GM21737 (cell line): Measurements from ENCODE around the gene GAS7.
"Not testable (repeated sequence)": the region's sequence is repeated elsewhere in the genome, so short reads cannot be mapped to it uniquely, and the experiment has no call there.

Experiments used
- ATAC-seq: cut with Tn5 transposase; IDR thresholded peaks from one replicate; pipeline ENCODE4 v1.9.1; 2021; ENCODE audit warnings: mild to moderate bottlenecking, moderate library complexity; ENCODE audit not compliant: unreplicated experiment

The GAS7 gene

GRCh38 chr17:9924735-9925191 is 273.6 kb downstream of the GAS7 start:
- ATAC-seq = no peak

- no peak for ATAC-seq
These were observed 276.2 kb downstream of the GAS7 start for GRCh38 chr17:9922012-9922848.

DNA sequence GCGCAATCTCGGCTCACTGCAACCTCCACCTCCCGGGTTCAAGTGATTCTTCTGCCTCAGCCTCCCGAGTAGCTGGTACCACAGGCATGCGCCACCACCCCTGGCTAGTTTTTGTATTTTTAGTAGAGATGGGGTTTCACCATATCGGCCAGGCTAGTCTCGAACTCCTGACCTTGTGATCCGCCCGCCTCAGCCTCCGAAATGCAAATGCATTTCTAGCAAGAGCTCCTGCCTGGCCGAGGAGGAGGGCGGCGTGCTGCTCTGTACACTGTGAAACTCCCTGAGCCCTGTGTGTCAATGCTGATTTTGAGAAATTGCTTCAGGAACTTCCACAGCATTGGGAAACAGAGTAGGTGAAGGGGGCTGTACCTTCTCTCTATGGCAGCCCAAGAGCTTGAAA is 277.2 kb downstream of the GAS7 start:
- not testable (repeated sequence) for ATAC-seq

DNA sequence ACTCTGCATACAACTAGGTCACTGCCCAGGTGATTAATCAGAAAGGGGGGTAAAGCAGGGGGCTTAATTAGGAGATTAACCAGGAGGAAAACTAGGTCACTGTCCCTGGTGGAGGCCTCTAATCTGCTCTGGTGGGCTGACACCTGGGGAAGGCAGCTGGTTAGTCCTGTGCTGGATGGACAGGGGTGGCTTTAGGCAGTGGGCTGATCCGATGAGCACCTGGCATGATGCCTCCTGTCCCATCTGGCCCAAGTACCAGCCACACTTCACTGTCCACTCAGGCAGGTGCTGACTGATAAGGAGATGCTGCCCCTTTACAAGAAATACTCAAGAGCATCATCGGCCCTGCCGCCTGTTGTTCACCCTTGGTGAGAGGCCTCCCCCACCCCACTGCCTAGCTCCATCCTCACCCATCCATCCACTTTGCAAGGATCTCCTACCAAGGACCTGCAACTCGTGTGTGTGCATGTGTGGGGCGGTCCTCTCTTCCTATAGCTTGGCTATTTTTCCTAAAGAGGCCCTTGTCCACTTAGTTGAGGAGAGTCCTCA is 279.5 kb downstream of the GAS7 start:
- no peak for ATAC-seq

GRCh38 chr17:9918352-9918751 is 280.1 kb downstream of the GAS7 start:
- no peak for ATAC-seq

DNA sequence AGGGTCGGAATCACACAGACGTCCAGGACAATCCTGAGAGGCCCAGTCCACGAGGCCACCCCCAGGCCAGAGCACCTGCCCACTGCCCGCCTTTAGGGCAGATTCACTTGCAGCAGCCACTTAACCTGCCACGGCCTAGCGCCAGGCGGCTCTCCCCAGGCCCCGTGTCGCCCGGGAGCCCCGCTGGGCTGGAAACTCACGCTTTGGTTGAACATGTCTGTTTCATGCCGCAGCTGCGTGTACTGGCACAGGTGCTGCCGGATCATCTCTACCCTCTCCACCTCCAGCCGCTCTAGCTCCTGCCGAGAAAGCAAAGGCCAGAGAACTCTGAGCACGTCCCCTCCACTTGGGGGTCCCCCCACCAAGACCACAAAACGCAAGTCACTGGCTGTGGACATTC is 280.6 kb downstream of the GAS7 start:
- no peak for ATAC-seq

GRCh38 chr17:9917131-9917530 is 281.3 kb downstream of the GAS7 start:
- no peak for ATAC-seq

DNA sequence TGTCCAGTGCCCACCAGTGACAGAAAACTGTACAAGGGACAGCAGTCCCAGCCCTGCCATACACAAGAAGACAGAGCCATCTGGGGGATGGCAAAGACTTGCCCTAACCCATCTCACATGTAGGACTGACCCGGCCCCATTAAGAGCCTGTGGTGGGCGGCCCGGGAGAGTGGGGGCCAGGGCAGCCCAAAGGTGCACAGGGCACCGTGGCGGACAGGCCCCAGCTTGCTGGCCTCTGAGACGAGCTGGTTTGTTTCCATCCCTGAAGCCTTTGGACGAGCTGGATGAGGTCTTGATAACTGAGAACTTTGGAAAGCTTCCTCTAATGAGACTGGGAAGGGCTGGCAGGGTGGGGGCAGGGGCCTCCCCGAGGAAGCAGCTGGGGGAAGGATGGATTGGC is 282.3 kb downstream of the GAS7 start:
- ATAC-seq = no peak

- ATAC-seq = no peak
These were observed 284.9 kb downstream of the GAS7 start for GRCh38 chr17:9913476-9913875.

GRCh38 chr17:9912121-9913099 is 286.0 kb downstream of the GAS7 start:
- no peak for ATAC-seq

DNA sequence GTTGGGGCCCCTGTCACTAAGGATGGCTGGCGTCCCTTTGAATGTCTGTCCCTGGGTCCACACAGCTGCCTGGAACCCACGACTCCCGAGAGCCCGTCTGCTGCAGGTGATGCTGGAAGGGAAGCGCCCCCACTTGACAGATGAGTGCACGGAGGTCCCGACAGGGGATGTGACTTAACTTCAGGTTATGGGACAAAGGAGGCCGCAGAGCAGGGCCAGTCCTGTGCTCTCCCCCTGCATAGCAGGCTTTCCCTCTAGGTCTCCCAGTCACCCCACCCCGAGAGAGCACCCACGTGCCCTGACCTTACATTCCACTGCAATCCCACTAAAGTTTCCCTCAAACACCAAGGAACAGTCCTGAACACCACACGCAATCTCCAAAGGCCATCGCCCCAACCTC is 287.3 kb downstream of the GAS7 start:
- ATAC-seq = no peak

GRCh38 chr17:9908649-9909042 is 289.8 kb downstream of the GAS7 start:
- no peak for ATAC-seq

DNA sequence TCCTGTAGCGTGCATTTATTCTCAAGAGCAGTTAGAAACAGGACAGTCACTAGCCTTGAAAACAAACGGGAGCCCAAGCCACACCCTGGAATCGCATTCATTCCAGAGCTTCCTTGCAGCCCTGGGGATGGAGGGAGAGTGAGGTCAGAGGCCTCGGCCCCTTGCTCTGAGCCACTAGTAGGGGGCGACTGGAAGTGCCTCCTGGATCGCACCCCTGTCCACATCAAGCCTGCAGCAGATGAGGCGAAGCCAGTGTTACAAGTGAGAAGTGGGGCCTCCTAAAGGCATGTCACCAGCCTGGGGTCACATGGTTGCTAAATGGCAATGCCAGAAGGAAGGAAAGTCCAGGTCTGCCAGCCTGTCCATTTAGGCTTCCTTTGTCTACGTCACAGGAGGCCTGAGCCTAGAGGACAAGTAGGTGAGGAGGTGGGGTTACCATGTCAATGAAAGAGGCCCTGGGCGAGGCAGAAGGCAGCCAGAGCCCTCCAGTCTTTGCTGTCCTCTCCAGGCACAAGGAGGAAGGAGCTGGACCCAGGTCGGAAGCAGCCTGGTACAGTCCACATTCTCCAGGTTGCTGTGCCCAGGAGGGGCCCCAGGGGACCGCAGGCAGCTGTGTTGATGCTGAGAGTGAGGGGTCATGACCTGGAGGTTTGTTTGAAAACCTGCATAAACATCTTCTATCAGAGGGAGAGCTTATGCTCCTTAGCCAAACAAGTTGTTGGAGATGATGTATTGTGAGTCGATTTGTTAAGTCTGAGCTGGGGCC is 290.3 kb downstream of the GAS7 start:
- ATAC-seq = no peak

GRCh38 chr17:9907131-9907530 is 291.3 kb downstream of the GAS7 start:
- ATAC-seq = no peak

DNA sequence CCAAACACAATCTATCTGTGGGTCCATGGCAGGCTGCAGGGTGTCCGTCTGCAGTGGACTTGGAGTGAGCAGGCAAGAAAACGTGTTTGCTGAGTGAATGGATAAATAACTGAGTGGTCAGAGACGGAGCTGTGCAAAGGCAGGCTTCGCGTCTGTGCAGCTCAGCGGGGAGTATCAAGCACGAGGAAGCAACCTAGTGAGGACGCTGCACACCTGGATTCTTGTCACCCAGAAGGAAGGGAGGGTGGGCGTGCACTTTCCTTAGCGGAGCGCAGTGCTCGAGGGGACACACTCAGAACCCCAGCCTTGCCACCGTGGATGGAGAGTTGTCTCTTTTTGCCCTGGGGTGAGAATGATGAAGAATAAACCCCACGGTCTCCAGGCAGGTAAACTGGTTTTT is 291.8 kb downstream of the GAS7 start:
- ATAC-seq = no peak

DNA sequence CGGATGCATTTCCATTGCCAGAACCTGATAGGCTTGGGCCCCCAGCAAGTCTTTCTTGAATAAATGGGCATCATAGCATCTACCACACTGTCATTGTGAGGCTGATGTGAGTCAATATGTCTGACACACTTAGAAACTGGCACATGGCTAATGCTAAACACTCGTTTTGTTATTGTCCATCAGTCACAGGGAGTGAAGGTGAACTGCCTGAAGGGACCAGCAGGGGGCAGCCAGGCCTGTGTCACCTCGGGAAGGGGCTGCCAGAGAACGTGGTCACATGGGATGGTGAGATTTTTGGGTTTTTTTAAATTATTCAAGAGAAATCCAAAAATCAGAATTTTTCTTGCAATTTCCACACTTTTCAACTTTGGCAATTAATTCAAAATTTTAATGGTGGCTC is 292.5 kb downstream of the GAS7 start:
- ATAC-seq = no peak

GRCh38 chr17:9905078-9905415 is 293.4 kb downstream of the GAS7 start, which contains the start of gene RCVRN:
Gene RCVRN, minus strand, starts transcription at chr17:9905271. Its CDS starts 91 bp downstream, at chr17:9905180.
- no peak for ATAC-seq

DNA sequence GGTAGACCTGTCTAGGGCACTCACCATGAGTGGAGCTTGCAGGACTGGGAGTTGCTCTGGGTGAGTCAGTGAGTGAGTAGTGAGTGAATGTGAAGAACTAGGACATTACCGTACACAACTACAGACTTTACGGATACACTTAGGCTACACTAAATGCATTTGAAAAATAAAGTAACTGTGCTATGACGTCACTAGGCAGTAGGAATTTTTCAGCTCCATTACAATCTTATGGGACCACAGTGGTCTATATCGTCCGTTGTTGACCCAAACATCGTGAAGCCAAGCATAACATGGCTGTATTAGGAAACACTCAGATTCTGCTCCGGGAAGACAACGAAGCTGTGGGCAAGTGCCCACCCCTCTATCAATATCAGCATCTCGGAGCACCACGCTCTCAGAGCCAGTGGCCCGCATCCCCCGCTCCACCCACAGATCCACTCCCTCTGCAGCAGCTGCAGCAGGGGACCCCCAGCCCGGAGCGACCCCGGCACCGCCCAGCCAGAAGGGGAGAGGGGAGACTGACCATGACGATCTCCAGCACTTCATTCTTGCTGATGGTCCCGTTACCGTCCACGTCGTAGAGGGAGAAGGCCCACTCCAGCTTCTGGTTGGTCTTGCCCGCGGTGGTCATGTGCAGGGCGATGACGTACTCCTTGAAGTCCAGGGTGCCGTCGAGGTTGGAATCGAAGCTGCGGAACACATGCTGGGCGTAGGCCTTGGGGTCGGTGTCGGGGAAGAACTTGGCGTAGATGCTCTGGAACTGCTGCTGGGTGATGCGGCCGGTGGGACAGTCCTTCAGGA is 293.9 kb downstream of the GAS7 start:
- ATAC-seq = no peak

- ATAC-seq = no peak
These were observed 296.3 kb downstream of the GAS7 start for GRCh38 chr17:9902120-9902519.

DNA sequence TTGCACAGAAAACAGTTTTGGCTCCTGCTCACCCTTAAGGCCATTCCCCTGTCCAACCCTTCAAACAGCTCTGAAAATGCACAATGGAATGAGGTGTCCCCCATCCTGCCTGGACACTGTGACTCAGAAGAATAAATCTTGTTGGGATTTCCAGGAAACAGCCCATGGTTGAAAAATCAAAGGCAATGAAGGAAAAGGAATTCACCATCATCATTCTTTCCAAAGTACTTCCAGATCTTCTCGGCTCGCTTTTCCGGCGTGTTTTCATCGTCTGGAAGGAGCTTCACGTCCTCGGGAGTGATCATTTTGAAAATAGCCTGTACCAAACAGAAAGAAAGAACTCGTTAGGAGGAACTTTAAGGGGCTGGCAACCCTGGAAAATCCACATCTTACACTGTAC is 297.6 kb downstream of the GAS7 start:
- ATAC-seq = no peak
